Osteocyte (in vitro differentiated cells): ENCODE data around the gene RASSF5. TPM values are rescaled to one million over a fixed set of nuclear protein-coding genes. Genes with fewer than 3 reads are reported as not detected.
A peak's percentile ranks its signal among the peaks of the same experiment; 100 is the strongest.

Experiments used
- DNase-seq: peaks from one replicate; pipeline ENCODE4 v3.0.0; 2021; ENCODE audit warnings: mixed read lengths; ENCODE audit not compliant: unreplicated experiment; ENCODE audit errors: extremely low spot score
- H3K27ac Mint-ChIP-seq: one replicate; pipeline ENCODE4 v1.8.0; 2021; ENCODE audit warnings: mild to moderate bottlenecking, mixed read lengths; ENCODE audit not compliant: unreplicated experiment
- H3K27me3 Mint-ChIP-seq: one replicate; pipeline ENCODE4 v1.8.0; 2021; ENCODE audit warnings: mixed read lengths; ENCODE audit not compliant: unreplicated experiment
- H3K36me3 Mint-ChIP-seq: one replicate; pipeline ENCODE4 v1.8.0; 2021; ENCODE audit warnings: mixed read lengths; ENCODE audit not compliant: unreplicated experiment
- H3K4me1 Mint-ChIP-seq: one replicate; pipeline ENCODE4 v1.8.0; 2021; ENCODE audit warnings: mixed read lengths; ENCODE audit not compliant: unreplicated experiment
- H3K4me3 Mint-ChIP-seq: one replicate; pipeline ENCODE4 v1.8.0; 2021; ENCODE audit warnings: mild to moderate bottlenecking, moderate library complexity, mixed read lengths; ENCODE audit not compliant: unreplicated experiment
- H3K9me3 Mint-ChIP-seq: one replicate; pipeline ENCODE4 v1.8.0; 2021; ENCODE audit warnings: mixed read lengths; ENCODE audit not compliant: unreplicated experiment
- total RNA-seq: library from RNA; stranded (reverse); gene quantifications from 2 replicates; pipeline ENCODE4 v1.2.1, GENCODE V29; 2021
- TF ChIP-seq, protein P1 (sequence below): fragments of 200-600 bp; sonication (generic); IDR thresholded peaks from 2 replicates; pipeline ENCODE4 v1.5.0; 2021; ENCODE audit warnings: antibody characterized with exemption, mild to moderate bottlenecking, moderate library complexity

Gene RASSF5
- total RNA-seq, 1 donor from 2014 or later = not detected

DNA sequence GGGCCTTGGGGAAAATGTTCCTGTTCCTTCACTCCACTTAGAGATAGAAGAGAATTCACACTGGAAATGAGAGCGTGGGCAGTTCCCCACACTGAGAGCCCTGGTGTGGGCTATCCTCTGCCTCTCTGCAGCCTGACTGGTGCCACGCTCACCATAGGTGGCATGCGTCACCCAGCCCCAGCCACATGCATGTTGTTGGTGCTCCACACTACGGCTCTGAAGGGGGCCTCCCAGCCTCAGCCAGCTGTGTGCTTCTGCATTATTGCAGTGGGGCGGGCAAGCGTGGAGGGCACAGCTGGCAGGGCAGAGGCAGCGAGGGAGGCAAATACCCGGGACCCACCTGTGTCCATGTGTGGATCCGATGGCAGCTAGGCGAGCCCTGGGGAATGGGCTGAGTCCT lies 14.7 kb upstream of the RASSF5 start:
- Mint-ChIP-seq H3K9me3 (no peaks in the 10 kb centered on the region), H3K36me3 (peaks cover 9% of the 10 kb centered on the region), H3K27me3 (no peaks in the 10 kb centered on the region), H3K4me3 (no peak overlapping the region), H3K27ac (no peak overlapping the region), H3K4me1 (peaks cover 21% of the 10 kb centered on the region)
- no peak for DNase-seq
- TF ChIP-seq, protein P1, sequence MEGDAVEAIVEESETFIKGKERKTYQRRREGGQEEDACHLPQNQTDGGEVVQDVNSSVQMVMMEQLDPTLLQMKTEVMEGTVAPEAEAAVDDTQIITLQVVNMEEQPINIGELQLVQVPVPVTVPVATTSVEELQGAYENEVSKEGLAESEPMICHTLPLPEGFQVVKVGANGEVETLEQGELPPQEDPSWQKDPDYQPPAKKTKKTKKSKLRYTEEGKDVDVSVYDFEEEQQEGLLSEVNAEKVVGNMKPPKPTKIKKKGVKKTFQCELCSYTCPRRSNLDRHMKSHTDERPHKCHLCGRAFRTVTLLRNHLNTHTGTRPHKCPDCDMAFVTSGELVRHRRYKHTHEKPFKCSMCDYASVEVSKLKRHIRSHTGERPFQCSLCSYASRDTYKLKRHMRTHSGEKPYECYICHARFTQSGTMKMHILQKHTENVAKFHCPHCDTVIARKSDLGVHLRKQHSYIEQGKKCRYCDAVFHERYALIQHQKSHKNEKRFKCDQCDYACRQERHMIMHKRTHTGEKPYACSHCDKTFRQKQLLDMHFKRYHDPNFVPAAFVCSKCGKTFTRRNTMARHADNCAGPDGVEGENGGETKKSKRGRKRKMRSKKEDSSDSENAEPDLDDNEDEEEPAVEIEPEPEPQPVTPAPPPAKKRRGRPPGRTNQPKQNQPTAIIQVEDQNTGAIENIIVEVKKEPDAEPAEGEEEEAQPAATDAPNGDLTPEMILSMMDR = no peak

- Mint-ChIP-seq H3K27me3 (no peaks in the 10 kb centered on the region), H3K4me1 (peaks cover 21% of the 10 kb centered on the region), H3K36me3 (peaks cover 5% of the 10 kb centered on the region), H3K27ac (no peak overlapping the region), H3K9me3 (no peaks in the 10 kb centered on the region), H3K4me3 (no peak overlapping the region)
- no peak for DNase-seq
- TF ChIP-seq, protein P1 = no peak
Measured at GRCh38 chr1:206493279-206493678, 14.1 kb upstream of the RASSF5 start.

GRCh38 chr1:206495011-206495461 lies 12.3 kb upstream of the RASSF5 start:
- Mint-ChIP-seq H3K4me3 (no peak overlapping the region), H3K27me3 (no peaks in the 10 kb centered on the region), H3K4me1 (peaks cover 21% of the 10 kb centered on the region), H3K36me3 (peaks cover 5% of the 10 kb centered on the region), H3K27ac (no peak overlapping the region), H3K9me3 (no peaks in the 10 kb centered on the region)
- TF ChIP-seq, protein P1 = no peak
- DNase-seq = no peak

GRCh38 chr1:206495493-206496046 lies 11.8 kb upstream of the RASSF5 start:
- no peak overlapping the region for H3K4me3 Mint-ChIP-seq
- H3K27me3 Mint-ChIP-seq = no peaks in the 10 kb centered on the region
- H3K27ac Mint-ChIP-seq = peak overlapping the region; percentile 60
- TF ChIP-seq, protein P1 = no peak
- peaks cover 21% of the 10 kb centered on the region for H3K4me1 Mint-ChIP-seq
- DNase-seq = no peak
- H3K9me3 Mint-ChIP-seq = no peaks in the 10 kb centered on the region
- peaks cover 5% of the 10 kb centered on the region for H3K36me3 Mint-ChIP-seq

DNA sequence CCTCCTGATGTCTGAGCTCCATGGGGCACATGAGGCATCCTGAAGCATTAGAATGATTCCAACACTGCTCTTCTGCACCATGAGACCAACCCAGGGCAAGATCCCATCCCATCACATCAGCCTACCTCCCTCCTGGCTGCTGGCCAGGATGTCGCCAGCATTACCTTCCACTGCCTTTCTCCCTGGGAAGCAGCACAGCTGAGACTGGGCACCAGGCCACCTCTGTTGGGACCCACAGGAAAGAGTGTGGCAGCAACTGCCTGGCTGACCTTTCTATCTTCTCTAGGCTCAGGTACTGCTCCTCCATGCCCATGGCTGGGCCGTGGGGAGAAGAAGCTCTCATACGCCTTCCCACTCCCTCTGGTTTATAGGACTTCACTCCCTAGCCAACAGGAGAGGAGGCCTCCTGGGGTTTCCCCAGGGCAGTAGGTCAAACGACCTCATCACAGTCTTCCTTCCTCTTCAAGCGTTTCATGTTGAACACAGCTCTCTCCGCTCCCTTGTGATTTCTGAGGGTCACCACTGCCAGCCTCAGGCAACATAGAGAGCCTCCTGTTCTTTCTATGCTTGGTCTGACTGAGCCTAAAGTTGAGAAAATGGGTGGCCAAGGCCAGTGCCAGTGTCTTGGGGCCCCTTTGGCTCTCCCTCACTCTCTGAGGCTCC lies 11.1 kb upstream of the RASSF5 start:
- H3K4me3 Mint-ChIP-seq = no peak overlapping the region
- no peaks in the 10 kb centered on the region for H3K27me3 Mint-ChIP-seq
- H3K4me1 Mint-ChIP-seq = peaks cover 26% of the 10 kb centered on the region
- DNase-seq = no peak
- TF ChIP-seq, protein P1 = no peak
- peak overlapping the region; percentile 34 for H3K27ac Mint-ChIP-seq
- peaks cover 5% of the 10 kb centered on the region for H3K36me3 Mint-ChIP-seq
- no peaks in the 10 kb centered on the region for H3K9me3 Mint-ChIP-seq
